ACHN (cell line): ENCODE measurements around the gene HIPK2.

Experiments used
- DNase-seq: peaks from one replicate; pipeline ENCODE4 v3.0.0-alpha.2; 2015
- in situ Hi-C: cut with HindIII; loops from 2 replicates; pipeline ENCODE4 v1.10.0; 2017; ENCODE audit warnings: low sequenced_read_pairs, low pct_ligation_motif_present, low pct_unique_long_range_greater_than_20kb

HIPK2 gene

GRCh38 chr7:139574618-139575337 lies 203.0 kb downstream of the HIPK2 start:
- in situ Hi-C loops = no loop called here
- DNase-seq = no peak

GRCh38 chr7:139573871-139574270 lies 203.9 kb downstream of the HIPK2 start:
- in situ Hi-C loops = no loop called here
- DNase-seq = no peak

GRCh38 chr7:139572704-139573385 lies 205.0 kb downstream of the HIPK2 start:
- no peak for DNase-seq
- in situ Hi-C loops = no loop called here

GRCh38 chr7:139572071-139572470 lies 205.7 kb downstream of the HIPK2 start:
- in situ Hi-C loops = no loop called here
- no peak for DNase-seq

GRCh38 chr7:139571651-139572050 lies 206.1 kb downstream of the HIPK2 start:
- in situ Hi-C loops = no loop called here
- DNase-seq = no peak

GRCh38 chr7:139571190-139571589 lies 206.6 kb downstream of the HIPK2 start:
- DNase-seq = no peak
- in situ Hi-C loops = no loop called here

- DNase-seq = no peak
- in situ Hi-C loops = no loop called here
Observed at GRCh38 chr7:139570626-139571025, 207.2 kb downstream of the HIPK2 start.

GRCh38 chr7:139570119-139570518 lies 207.7 kb downstream of the HIPK2 start:
- in situ Hi-C loops = no loop called here
- DNase-seq = no peak

- DNase-seq = no peak
- in situ Hi-C loops = no loop called here
Observed at GRCh38 chr7:139568813-139569490, 208.8 kb downstream of the HIPK2 start.

GRCh38 chr7:139568346-139568675 lies 209.5 kb downstream of the HIPK2 start:
- in situ Hi-C loops = no loop called here
- no peak for DNase-seq

GRCh38 chr7:139567647-139568345 lies 210.0 kb downstream of the HIPK2 start:
- DNase-seq = no peak
- in situ Hi-C loops = no loop called here

- in situ Hi-C loops = no loop called here
- no peak for DNase-seq
Observed at GRCh38 chr7:139566736-139567646, 210.8 kb downstream of the HIPK2 start.

- in situ Hi-C loops = no loop called here
- no peak for DNase-seq
Observed at GRCh38 chr7:139566075-139566474, 211.7 kb downstream of the HIPK2 start.

- in situ Hi-C loops = no loop called here
- DNase-seq = no peak
Observed at GRCh38 chr7:139563856-139564255, 213.9 kb downstream of the HIPK2 start.

GRCh38 chr7:139562961-139563565 lies 214.7 kb downstream of the HIPK2 start:
- in situ Hi-C loops = no loop called here
- DNase-seq = no peak

- in situ Hi-C loops = no loop called here
- DNase-seq = no peak
Observed at GRCh38 chr7:139562491-139562890, 215.3 kb downstream of the HIPK2 start.

- in situ Hi-C loops = no loop called here
- no peak for DNase-seq
Observed at GRCh38 chr7:139560678-139561077, 217.1 kb downstream of the HIPK2 start.

GRCh38 chr7:139560199-139560598 lies 217.6 kb downstream of the HIPK2 start:
- in situ Hi-C loops = no loop called here
- no peak for DNase-seq
